Ammon's horn (tissue), 1 donor: Measurements from ENCODE around the gene SNAPIN.
A peak's percentile ranks its signal among the peaks of the same experiment; 100 is the strongest.
"Not testable (repeated sequence)": the region's sequence is repeated elsewhere in the genome, so short reads cannot be mapped to it uniquely, and the experiment has no call there.

Experiments used
- DNase-seq: peaks from one replicate; pipeline ENCODE4 v3.0.0-alpha.2; 2016; ENCODE audit warnings: low spot score

Gene SNAPIN

DNA sequence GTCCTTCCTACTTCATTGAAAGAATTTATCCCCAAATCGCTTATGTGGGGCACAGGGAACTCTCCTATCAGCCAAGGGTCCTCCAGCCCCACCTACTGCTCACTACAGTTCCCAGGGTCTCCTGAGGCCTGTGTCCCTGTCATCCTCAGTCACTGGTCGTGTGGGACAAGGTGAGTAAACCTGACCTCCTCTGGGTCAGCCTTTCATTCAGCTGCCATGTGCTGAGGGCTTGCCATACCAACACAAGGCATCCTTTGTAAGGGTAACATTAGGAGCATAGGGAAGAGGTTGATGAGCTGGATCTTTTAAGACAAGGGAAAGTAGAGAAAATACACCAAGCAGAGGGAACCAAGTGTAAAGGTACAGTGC lies 11.2 kb upstream of the SNAPIN start:
- no peak for DNase-seq

DNA sequence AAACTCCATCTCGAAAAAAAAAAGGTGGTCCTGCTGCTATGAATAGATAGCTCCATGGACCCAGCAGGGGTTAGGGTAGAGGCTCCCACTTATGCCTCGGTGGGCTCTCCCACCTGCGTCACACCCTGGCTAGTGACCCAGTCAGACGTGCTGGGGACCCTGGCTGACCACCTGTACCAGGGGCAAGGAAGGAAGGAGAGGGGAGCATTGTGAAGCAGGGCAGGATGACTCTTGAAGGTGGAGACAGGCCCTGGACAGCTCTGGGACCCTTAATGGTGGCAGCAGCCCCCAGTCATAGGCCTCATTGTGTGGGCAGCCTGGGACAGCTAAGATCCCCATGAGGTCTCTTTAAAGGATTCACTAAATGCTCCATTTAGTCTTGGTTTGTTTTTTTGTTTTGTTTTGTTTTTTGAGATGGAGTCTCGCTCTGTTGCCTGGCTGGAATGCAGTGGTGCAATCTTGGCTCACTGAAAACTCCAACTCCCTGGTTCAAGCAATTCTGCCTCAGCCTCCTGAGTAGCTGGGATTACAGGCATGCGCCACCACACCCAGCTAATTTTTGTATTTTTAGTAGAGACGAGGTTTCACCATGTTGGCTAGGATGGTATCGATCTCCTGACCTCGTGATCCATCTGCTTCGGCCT lies 10.4 kb upstream of the SNAPIN start:
- no peak for DNase-seq

DNA sequence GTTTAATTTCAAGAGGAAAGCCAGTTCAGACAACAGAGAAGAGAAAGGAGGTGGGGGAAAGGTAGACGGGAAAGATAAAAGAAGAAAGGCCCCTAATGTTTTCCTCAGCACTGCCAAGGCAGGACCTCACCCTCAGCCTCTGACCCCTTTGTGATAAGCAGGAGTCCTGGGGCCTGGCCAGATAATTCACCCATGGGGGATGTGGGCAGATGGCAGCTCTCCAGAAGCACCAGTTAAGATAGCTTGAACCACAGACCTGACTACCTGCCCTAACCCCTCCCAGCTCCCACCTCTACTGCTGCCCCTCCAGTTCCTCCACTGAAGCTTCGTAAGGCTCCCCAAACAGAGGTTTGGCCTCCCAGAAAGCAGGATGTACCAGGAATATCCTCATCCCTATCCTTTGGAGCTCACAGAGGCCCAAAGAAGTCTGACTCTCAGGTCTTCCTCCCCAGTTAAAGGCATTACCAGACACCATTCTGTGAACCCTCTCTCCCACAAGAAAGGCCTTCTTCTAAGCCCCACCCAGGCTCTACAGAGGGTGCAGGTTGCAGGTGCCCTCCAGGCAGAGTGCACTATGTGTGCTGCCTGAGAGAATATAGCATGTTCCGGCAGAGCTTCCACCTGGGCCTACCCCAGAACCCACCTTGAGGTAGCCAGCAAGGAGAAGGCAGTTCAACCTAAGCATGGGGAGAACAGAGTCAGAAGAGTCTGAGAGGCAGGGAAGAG lies 9.2 kb upstream of the SNAPIN start:
- no peak for DNase-seq

DNA sequence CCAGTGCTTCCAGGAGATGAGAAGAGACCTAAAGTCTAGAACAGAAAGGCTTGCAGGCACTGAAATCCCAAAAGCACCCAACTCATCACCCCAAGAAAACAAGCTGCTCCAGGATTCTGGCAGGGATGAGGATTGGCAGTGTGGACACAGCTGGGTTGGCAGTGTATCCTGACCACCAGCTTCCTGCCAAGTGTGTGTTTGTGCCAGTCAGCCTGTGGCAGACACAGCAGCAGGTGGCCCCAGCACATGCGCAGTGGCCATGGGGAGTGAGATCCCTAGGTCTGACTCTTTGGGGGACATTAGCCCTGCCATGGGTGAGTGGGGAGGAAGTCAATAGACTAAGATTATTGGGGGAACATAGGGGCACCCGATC lies 8.7 kb upstream of the SNAPIN start:
- peak; percentile 92 for DNase-seq

DNA sequence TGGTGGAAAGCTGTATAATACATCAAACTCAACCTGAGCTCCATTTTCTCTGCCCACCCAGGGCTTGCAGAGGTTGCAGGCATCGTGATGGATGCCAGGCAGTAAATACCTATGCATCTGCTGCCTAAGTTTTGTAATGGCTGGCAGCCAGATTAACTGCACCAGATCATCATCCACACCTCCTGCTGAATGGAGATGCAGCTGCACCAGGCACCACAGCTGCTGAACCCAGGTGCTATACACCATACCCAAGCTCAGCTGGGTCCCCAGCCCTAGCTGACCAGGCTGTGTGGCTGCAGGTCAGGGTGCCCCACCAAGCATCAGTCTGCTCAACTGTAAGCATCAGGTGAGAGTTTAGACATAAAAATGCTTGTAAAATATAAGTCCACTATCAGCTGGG lies 6.7 kb upstream of the SNAPIN start:
- no peak for DNase-seq

DNA sequence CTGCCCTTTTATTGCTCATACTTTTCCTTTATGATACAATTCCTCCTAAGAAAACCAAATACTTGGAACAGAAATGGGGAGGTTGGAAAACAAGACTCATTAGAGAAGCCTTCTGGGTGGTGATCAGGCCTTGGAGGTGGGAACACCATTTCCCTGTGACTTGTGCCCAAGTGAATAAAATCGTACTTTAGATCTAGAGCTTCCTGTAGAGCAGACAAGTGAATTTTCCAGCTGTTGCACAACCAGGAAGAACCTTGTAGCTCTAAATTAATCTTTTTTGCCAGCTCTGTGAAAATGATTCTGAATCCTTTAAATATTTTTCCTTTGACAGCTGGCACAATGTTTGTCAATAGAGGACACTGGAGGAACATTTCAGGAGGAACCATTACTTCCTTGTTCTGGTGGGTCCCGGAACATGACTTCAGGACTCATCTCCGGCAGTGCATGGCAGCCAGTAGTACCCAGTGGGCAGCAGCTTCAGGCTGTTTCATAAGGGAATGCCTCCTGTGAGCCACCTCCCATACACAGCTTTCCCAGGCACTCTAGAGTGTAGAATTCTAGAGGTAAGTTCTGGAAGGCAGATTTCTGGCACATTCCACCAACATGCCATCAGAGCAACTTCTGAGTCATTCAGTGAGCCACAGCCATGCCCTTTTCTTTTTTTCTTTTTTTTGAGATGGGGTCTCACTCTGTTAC lies 5.5 kb upstream of the SNAPIN start:
- no peak for DNase-seq

DNA sequence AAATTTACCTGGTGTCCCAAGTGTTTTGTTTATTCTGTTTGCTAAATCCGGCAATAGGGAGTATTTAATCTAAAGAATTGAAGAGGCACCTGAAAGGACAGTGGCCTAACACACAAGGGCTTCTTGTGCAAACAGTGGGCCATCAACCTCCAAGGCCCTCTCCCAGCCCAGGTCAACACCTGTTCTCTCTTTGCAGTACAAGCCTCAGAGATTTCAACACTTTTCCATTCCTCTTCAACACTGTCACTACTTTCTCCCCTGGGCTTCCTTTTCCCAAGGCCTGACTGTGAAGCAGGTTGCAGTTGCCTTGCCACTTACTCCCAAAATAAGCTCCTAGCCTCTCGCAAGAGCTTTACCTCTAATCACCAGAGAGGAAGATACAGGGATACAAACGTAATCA lies 3.2 kb upstream of the SNAPIN start:
- DNase-seq, result no peak

DNA sequence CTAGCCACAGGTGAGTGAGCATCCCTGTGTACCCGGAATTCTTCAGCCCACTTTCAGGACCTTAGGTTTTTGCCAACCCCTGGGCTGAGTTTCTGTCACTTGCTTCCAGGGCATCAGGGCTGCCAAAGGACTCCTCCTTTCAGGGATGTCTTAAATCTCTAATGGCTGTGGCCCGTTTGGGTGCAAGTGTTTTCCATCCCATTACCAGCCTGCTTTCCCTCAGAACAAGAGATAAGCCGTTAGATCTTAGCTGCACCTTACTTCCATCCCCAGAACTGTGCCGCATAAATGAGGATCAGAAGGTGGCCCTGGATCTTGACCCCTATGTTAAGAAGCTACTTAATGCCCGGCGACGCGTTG lies 652 bp downstream of the SNAPIN start:
- no peak for DNase-seq

DNA sequence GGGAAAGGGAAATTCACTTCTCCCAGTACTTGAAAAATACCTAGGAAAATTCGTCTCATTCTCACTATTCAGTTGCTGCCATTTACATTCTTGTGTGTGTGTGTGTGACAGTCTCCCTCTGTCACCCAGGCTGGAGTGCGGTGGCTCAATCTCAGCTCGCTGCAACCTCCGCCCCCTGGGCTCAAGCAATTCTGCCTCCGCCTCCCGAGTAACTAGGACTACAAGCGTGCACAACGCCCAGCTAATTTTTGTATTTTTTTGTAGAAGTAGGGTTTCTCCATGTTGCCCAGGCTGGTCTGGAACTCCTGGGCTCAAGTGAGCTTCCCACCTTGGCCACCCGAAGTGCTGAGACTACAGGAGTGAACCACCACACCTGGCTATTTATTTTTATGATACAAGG lies 1.2 kb downstream of the SNAPIN start:
- DNase-seq, result no peak

DNA sequence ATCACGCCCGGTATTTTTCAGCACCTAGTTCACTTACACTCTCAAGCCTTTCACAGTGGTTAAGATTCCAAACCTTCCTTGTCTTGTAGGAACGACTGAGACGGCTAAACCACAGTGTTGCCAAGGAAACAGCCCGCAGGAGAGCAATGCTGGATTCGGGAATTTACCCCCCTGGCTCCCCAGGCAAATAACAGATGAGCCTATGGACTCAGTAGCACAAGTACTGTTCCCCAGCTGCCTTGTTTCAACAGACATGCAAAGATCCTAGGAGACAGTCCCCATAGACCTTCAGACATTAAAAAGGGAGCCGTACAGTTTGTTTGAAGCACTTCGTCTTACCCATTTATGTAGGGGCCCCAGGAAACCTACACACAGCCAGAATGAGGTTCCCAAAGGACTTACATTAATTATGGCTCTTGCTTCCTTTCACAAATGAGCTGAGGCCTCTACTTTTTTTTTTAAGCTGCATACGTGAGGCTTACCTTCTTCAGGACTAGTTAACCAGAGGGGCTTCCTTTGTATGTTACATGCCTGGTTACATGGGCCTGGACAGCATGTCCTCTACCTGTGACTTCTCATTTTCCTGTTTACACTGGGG lies 2.7 kb downstream of the SNAPIN start:
- DNase-seq, result no peak

DNA sequence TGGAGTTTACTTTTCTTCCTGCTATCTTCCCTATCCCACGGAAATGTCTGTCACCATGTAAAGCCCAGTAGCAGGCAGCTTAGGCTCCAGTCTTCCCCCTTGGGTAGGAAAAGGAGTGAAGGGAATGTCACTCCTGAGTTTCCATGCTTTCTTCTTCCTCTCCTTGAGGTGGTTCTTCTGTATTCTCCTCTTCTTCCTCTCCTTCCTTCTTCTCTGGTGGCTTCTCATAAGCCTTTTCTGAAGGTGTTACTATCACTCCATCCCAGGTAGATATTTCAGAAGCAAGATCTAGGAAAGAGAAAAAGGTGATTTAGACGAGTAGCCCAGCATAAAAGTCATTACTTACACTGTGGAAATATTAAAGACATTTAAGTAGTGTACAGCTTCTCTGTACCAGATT lies 3.8 kb downstream of the SNAPIN start:
- DNase-seq, result no peak

DNA sequence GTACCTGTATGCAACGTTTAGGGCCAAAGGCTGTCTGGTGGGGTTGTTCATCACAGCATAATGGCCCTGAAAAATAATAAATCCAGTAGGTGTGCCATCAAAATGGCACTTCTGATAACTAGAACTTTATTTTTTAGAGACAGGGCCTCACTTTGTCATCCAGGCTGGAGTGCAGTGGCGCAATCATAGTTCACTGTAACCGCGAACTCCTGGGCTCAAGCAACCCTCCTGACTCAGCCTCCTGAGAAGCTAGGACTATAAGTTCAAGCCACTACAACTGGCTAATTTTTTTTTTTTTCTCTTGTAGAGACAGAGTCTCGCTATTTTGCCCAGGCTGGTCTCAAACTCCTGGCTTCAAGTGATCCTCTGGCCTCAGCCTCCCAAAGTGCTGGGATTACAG lies 4.7 kb downstream of the SNAPIN start:
- DNase-seq, result no peak

DNA sequence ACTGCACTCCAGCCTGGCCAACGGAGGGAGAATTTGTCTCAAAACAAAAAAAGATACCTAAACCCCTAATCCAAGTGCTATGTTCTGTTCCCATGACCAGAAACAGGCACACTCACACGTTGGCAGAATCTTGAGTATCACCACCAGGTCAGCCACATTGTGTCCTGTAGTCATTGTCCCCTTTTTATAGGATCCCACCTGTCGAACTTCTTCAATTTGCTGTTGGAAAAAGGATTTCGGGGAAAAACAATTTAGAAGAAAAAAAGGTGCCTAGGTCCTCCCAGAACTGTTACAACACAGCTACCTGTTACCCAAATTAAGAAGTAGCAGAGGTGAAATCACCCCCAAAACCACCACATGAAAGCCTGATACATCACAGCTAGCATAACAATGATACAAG lies 8.9 kb downstream of the SNAPIN start:
- no peak for DNase-seq

DNA sequence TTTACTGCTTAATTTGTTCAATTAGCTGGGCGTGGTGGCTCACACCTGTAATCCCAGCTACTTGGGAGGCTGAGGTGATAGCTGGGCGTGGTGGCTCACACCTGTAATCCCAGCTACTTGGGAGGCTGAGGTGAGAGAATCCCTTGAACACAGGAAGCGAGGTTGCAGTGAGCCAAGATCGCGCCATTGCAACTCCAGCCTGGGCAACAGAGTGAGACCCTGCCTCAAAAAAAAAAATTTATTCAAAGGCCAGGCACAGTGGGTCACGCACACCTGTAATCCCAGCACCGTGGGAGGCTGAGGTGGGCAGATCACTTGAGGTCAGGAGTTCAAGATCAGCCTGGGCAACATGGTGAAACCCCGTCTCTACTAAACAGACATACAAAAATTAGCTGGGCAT lies 10.2 kb downstream of the SNAPIN start:
- DNase-seq, result not testable (repeated sequence)

DNA sequence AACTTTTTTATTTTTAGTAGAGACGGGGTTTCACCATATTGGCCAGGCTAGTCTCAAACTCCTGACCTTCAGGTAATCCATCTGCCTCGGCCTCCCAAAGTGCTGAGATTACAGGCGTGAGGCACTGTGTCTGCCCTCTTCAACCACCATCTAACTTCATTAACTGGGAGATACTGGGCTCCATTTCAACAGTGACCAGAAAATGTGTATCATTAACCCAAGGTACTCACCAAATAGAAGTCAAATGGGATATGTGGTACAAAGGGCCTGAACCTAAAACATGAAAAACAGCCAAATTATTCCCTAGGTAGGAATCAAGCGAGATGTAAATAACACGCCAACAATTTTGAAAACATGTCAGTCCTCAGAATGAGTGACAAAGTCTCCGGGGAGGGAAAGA lies 11.1 kb downstream of the SNAPIN start:
- DNase-seq, result no peak

DNA sequence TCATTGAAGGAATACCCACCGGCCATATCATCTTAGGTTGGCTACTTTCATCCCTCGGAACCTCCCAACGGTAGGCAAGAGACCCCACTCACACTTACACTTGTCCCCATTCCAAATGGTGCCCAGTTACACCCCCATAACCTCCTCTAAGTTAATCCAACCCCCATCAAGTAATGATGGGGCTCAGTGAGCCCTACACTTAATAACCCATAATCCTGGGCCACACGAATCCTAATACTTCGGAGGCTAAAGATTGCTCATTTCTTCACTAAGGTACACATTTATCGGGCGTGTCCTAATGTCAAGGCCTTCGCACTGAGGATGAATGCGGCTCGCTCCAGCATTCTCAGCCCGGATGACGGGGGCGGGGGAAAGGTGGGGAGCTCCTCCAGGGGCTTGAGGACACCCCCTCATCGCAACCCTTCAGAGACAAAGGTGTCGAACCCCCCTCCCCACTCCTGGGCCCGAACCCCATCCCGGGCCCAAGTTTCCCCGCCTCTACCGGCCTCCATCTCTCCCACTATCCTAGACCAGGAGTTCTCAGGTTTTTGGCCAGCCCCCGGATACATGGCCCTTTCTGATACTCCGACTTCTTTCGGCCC lies 11.9 kb downstream of the SNAPIN start:
- DNase-seq, result no peak

DNA sequence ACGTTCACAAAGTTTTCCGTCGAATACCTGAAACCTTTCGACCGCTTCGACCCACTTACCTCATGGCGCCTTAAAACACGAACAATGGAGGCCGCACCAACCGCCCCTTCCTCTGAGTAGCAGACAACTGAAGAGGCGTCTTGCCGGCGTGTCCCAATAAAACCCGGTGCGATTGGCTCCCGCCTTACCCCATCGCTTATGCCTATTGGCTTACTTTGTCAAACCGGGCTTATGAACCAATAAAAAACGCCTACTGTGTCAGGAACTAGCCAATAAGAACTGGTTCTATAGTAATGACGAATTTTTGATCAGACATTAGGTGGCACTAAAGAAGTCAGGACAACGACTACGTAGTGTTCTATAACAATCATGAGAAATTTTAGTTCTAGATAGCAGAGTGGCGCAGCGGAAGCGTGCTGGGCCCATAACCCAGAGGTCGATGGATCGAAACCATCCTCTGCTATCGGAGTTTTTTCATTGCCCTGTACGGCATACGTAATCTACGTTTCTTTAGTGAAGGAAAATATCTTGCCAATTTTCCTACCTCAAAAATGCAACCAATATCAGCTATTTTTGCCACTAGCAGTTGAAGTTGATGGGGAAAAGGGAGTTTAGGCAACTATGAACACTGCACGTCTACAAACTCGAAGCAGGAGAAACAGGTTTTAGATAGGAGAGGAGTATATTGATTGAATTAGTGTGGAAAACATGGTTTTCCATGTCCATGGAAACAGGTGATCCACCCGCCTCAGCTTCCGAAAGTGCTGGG lies 12.5 kb downstream of the SNAPIN start, which contains the start of gene ILF2:
ILF2 (minus strand) TSS at position 135 of the 769 bp plus-strand sequence; CDS start at position 64, 71 bp downstream.
- DNase-seq, result peak; percentile 96

DNA sequence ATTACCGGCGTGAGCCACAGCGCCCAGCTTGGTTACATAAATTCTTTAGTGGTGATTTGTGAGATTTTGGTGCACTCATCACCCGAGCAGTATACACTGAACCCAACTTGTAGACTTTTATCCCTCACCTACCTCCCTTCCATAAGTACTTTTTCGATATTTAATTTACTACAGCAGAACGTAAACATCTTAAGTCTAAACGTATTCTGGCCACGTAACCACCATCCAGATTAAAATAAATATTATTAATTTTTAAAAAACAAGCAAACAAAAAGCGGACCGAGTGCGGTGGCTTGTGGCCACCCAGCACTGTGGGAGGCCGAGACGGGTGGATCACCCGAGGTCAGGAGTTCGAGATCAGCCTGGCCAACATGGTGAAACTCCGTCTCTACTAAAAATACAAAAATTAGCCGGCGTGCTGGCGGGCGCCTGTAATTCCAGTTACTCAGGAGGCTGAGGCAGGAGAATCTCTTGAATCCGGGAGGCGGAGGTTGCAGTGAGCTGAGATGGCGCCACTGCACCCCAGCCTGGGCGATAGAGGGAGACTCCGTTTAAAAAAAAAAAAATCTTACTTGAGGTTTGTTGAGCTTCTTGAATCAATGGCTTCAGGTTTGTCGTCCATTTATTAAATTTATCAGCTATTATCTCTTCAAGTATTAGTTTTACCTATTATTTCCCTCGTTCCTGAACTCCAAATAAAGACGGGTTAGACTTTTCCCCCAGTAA lies 13.3 kb downstream of the SNAPIN start:
- not testable (repeated sequence) for DNase-seq

DNA sequence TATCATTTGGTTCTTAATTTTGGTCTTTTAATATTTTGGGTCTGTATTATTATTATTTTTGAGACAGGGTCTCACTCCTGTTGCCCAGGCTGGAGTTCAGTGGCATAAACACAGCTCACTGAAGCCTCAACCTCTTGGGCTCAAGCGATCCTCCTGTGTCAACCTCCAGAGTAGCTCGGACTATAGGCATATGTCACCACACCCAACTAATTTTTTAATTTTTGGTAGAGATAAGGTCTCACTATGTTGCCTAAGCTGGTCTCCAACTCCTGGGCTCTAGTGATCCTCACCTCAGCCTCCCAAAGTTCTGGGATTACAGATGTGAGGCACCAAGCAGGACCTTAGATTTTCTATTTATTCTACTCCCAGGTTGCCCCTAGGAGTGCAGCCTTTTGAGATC lies 15.0 kb downstream of the SNAPIN start:
- DNase-seq, result no peak

DNA sequence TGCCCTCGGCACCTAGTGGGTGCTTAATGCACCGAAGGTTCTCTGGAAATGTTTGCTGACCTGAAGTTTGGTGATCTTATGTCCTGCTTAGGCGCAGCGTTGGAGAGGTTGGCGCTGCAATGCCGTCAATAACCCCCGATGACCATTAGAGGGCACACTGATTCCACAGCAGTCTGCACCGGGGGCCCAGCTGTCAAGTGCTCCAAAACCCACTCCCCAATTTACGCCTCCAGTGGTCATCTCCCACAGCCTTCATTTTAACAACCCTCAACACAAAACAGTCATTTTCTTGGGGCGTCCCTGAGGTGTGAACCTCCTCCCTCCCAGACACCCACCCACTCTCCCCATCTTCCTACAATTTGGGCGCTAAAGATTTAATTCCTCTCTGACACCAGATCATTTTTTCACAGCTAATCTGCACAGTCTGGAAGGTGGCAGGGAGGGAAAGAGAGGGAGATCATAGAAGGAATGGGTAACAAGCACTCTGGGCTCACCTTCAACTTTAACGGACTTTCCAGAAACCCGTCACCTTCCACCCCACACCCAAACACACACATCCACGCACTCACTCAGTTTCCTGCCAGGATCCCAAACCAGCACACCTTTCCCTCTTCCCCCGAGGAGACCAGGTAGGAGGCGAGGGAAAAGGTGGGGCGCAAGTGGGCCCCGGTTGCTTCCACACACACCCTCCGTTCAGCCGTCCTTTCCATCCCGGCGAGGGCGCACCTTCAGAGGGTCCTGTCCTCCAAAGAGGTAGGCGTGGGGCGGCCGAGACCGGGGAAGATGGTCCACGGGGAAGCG lies 19.4 kb downstream of the SNAPIN start:
- peak; percentile 76 for DNase-seq
